Right lobe of liver (tissue), 6 donors: ENCODE measurements around the gene TRAPPC12. TPM values are rescaled to one million over a fixed set of nuclear protein-coding genes. Genes with fewer than 3 reads are reported as not detected.
A peak's percentile ranks its signal among the peaks of the same experiment; 100 is the strongest.

Experiments
- ATAC-seq, 4 donors: fragments of 200-7000 bp; cut with Tn5 transposase; one replicate each; pipeline ENCODE4 v1.9.1; 2020; ENCODE audit warnings: mild to moderate bottlenecking in 4 of 4, moderate library complexity in 4 of 4
- DNase-seq, 3 donors: peaks; one replicate each; pipeline ENCODE4 v3.0.0-alpha.2; 2020
- H3K27ac ChIP-seq, 3 donors: fragments of 200-600 bp; one replicate each; pipeline ENCODE4 v1.8.0; 2022
- H3K27me3 ChIP-seq, 2 donors: fragments of 200-600 bp; one replicate each; pipeline ENCODE4 v1.8.0; 2022
- H3K36me3 ChIP-seq, 4 donors: fragments of 200-600 bp; sonication (generic) in 1 of 4; one replicate each; pipeline versions ENCODE4 v1.5.1 to v1.8.0; 2017 to 2022; ENCODE audit warnings: control low read depth in 1 of 4
- H3K4me1 ChIP-seq, 4 donors: fragments of 200-600 bp; sonication (generic) in 1 of 4; one replicate each; pipeline versions ENCODE4 v1.5.1 to v1.8.0; 2017 to 2022; ENCODE audit warnings: control low read depth in 1 of 4
- H3K4me3 ChIP-seq, 3 donors: fragments of 200-600 bp; one replicate each; pipeline ENCODE4 v1.8.0; 2022
- H3K9me3 ChIP-seq, 4 donors: fragments of 200-600 bp; sonication (generic) in 1 of 4; one replicate each; pipeline versions ENCODE4 v1.5.1 to v1.8.0; 2017 to 2022; ENCODE audit warnings: control low read depth in 1 of 4
- POLR2A ChIP-seq: fragments of 450-650 bp; IDR thresholded peaks from one replicate; pipeline ENCODE4 v1.6.1; 2017; ENCODE audit warnings: antibody characterized with exemption, mild to moderate bottlenecking
- WGBS: methylation state at CpG from one replicate; pipeline ENCODE4 v1.1.6; 2018; ENCODE audit warnings: low coverage, low lambda C conversion rate; ENCODE audit not compliant: insufficient coverage; ENCODE audit errors: missing lambda C conversion rate; 5-methylcytosine and 5-hydroxymethylcytosine counted together
- intact Hi-C, 2 donors: fragments of 100-400 bp; cut with DNase I; formaldehyde crosslinking; loops; one replicate each; pipeline versions ENCODE4 v1.11.2 to v1.14.1; 2022
- total RNA-seq, 6 experiments: library from RNA; depleted of rRNA in 2 of 6; stranded (reverse); fragments of >200 nt in 2 of 6; fragmentation: NEBNext Ultra II Directional in 3 of 6; extraction: Animal tissue kit (Norgen Biotek cat#: 25700) in 3 of 6; gene quantifications; one replicate each; pipeline versions ENCODE4 v1.1.0 to v1.2.4, GENCODE V29; 2016 to 2023
- TF ChIP-seq, protein P1 (sequence below), 4 donors: fragments of 200-600 bp in 3 of 4; fragments of 450-650 bp in 1 of 4; IDR thresholded peaks; one replicate each; pipeline versions ENCODE4 v1.5.1 to v1.8.0; 2016 to 2022; ENCODE audit warnings: antibody characterized with exemption in 4 of 4, mild to moderate bottlenecking in 2 of 4
- donor health status: DM: no; HTN: yes; CAD: no.
- donor health status: DM: no; HTN: no; CAD: no.
- donor health status: DM: no; HTN: no; CAD: no.
- donor health status: DM: no; HTN: yes; CAD: no.
- donor health status: DM: no; HTN: yes; CAD: no.

TRAPPC12 gene
- total RNA-seq, 6 experiments from 2014 or later = 39.2 to 92.4 (median 47.8) TPM

- H3K27me3 ChIP-seq = no peaks in the 10 kb centered on the region
- H3K36me3 ChIP-seq = no peaks in the 10 kb centered on the region
- H3K27ac ChIP-seq = peak within 1 kb of the TSS; percentile 59 to 61 (median 59)
- 2% methylated on average over 44 of the region's 57 CpGs for WGBS
- peak; percentile 92 for TF ChIP-seq POLR2A
- TF ChIP-seq, protein P1, sequence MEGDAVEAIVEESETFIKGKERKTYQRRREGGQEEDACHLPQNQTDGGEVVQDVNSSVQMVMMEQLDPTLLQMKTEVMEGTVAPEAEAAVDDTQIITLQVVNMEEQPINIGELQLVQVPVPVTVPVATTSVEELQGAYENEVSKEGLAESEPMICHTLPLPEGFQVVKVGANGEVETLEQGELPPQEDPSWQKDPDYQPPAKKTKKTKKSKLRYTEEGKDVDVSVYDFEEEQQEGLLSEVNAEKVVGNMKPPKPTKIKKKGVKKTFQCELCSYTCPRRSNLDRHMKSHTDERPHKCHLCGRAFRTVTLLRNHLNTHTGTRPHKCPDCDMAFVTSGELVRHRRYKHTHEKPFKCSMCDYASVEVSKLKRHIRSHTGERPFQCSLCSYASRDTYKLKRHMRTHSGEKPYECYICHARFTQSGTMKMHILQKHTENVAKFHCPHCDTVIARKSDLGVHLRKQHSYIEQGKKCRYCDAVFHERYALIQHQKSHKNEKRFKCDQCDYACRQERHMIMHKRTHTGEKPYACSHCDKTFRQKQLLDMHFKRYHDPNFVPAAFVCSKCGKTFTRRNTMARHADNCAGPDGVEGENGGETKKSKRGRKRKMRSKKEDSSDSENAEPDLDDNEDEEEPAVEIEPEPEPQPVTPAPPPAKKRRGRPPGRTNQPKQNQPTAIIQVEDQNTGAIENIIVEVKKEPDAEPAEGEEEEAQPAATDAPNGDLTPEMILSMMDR (IDR thresholded peaks at IDR 0.05) = no peak
- peaks cover 0 to 30% (median 0%) of the 10 kb centered on the region in 4 donors for H3K4me1 ChIP-seq
- intact Hi-C loops = no loop called here
- peak; percentile 84 to 91 (median 86) for ATAC-seq
- peak within 1 kb of the TSS; percentile 79 to 93 (median 80) for H3K4me3 ChIP-seq
- H3K9me3 ChIP-seq = no peaks in the 10 kb centered on the region
- DNase-seq = peak; percentile 97 to 99 (median 99)
Observed at GRCh38 chr2:3377612-3378432, 1.7 kb upstream of the TRAPPC12 start, which contains the start of gene EIPR1. EIPR1 (minus strand) TSS chr2:3377818; CDS start chr2:3377689, 129 bp downstream.

- DNase-seq (no peak), ATAC-seq (no peak)
- Histone ChIP-seq H3K27me3 (no peaks in the 10 kb centered on the region), H3K9me3 (no peaks in the 10 kb centered on the region), H3K4me1 (peaks cover 0 to 30% (median 0%) of the 10 kb centered on the region in 4 donors), H3K36me3 (no peaks in the 10 kb centered on the region), H3K27ac (peak overlapping the region; percentile 78 to 91 (median 82)), H3K4me3 (peak overlapping the region; percentile 71 to 80 (median 73))
- intact Hi-C loops = no loop called here
- WGBS = 5% methylated on average over 7 of the region's 8 CpGs
- TF ChIP-seq, protein P1 (IDR thresholded peaks at IDR 0.05) = no peak
- TF ChIP-seq POLR2A = no peak
Observed at GRCh38 chr2:3379339-3379646, 201 bp upstream of the TRAPPC12 start.

GRCh38 chr2:3386448-3386958 is 7.0 kb downstream of the TRAPPC12 start:
- Histone ChIP-seq H3K4me1 (no peaks in the 10 kb centered on the region), H3K4me3 (no peak overlapping the region), H3K27ac (no peak overlapping the region), H3K9me3 (no peaks in the 10 kb centered on the region), H3K27me3 (no peaks in the 10 kb centered on the region), H3K36me3 (peaks cover 0 to 21% (median 13%) of the 10 kb centered on the region in 4 donors)
- ATAC-seq (no peak), DNase-seq (no peak)
- intact Hi-C loops = no loop called here
- TF ChIP-seq, protein P1 (IDR thresholded peaks at IDR 0.05) = no peak
- no peak for TF ChIP-seq POLR2A
- WGBS = 85% methylated on average over 10 of the region's 10 CpGs

- TF ChIP-seq, protein P1 (IDR thresholded peaks at IDR 0.05) = no peak
- no peak for TF ChIP-seq POLR2A
- Histone ChIP-seq H3K4me1 (no peaks in the 10 kb centered on the region), H3K4me3 (no peak overlapping the region), H3K27me3 (no peaks in the 10 kb centered on the region), H3K9me3 (no peaks in the 10 kb centered on the region), H3K36me3 (peaks cover 0 to 21% (median 13%) of the 10 kb centered on the region in 4 donors), H3K27ac (no peak overlapping the region)
- ATAC-seq (no peak), DNase-seq (no peak)
- intact Hi-C loops = no loop called here
- WGBS = 83% methylated on average over 5 of the region's 5 CpGs
Observed at GRCh38 chr2:3387011-3387410, 7.5 kb downstream of the TRAPPC12 start.
